Stimulated activated CD4-positive, alpha-beta T cell treated with anti-CD3 and anti-CD28 coated beads, Interleukin-1b, Interleukin-23, amount 100 ng/mL, for 1 hour (primary cell): ENCODE results near the gene INHBE.
"Not testable (repeated sequence)": the region's sequence is repeated elsewhere in the genome, so short reads cannot be mapped to it uniquely, and the experiment has no call there.

Experiments
- DNase-seq, 2 donors: peaks; one replicate each; pipeline ENCODE4 v3.0.0-alpha.2; 2020; ENCODE audit warnings: low read depth in 2 of 2

Gene INHBE

GRCh38 chr12:57476162-57476992 lies 21.3 kb downstream of the INHBE start:
- DNase-seq, result peak in 1 of 2 donors; percentile 51

- DNase-seq, result no peak
Measured at GRCh38 chr12:57476993-57477709, 22.0 kb downstream of the INHBE start.

DNA sequence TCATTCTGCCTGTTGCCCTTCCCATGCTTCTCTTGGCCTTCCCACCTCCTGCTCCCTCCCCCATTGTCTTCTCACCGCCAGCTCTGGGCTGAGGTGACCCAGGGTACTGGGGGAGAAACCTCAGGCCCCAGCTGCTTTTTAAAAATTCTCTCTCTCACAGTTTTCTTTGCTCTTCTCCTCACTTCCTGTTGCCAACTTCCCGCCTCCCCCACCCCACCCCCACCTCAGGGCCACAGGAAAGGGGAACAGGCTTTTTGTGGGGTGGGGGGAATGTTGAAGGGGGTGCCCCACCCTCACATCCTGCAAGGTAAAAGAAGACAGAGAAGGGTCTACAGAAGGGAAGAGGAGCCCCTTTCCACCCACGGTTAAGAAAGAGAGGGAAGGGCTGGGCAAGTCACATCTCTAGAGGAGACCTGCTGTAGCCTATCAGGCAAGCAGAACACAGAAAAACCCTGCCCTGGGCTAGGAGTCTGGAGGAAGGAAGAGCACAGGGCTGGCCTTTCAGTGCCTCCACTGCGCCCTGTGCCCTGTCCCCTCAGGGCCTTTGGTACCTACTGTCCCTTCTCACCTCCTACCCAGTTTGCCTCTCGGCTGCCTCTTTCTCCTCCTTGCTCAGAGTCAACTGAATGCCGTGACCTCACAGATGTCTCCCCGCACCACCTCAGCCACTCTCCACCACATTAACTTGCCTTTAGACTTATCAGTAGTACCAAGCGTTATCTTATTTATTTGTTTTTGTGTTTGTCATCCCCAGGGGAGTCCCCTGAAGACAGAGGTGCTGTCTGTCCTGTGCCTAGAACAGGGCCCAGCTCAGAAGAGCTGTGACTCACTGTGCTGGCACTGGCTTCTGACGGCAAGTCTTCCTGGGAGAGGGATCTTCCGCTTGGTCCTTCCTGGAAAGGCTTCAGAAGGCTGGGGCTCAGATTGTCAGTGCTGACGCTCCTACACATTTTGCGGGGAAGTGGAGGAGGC lies 22.9 kb downstream of the INHBE start:
- no peak for DNase-seq

DNA sequence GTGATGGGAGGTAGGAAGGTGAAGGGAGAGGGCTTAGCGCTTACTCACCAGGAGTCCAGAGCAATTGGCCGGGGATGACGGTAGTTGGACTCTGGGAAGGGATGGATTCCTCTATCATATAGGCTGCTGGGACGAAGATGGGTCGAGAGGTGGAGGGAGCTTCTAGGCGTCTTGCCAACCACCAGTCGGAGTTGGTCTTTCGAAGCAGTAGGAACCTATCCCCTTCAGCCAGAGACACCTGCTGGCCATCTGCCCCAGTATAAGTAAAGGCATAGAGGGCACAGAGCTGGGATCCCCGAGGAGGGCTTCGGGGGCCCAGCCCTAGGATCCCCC lies 23.9 kb downstream of the INHBE start:
- no peak for DNase-seq

- no peak for DNase-seq
Measured at GRCh38 chr12:57479376-57480115, 24.4 kb downstream of the INHBE start, which contains the start of gene ARHGAP9. ARHGAP9 (minus strand) TSS chr12:57479866; CDS start chr12:57479406, 460 bp downstream.

DNA sequence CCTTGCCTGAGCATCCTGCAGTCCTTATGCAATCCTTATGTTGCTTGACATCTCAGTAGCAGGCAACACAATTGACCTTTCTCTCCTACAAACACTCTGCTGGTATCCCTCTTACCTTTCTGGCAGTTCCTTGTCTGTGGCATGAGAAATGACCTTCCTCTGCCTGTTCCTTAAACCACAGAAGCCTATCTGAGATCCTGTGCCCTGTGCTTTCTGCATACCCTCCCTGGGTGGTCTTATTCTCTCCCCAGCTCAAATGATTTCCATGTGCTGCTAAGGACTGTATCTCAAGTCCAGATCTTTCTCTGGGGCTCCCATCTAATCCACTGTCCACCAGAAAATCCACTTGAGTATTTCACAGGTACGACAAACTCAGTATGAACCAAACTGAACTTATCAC lies 26.6 kb downstream of the INHBE start:
- no peak for DNase-seq

DNA sequence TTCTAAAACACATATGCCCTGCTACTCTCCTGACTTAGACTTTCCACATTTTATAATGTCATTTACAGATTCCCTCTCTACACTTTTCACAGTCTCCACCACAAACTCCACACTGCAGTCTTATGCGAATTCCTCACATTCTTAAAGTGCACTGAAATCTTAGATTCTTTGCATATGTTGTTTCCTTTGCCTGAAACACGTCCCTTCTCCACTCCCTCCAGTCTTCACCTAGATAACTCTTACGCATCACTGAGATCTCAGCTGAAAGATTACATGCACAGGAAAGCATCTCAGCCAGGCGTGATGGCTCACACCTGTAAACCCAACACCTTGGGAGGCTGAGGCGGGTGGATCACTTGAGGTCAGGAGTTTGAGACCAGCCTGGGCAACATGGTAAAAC lies 28.4 kb downstream of the INHBE start:
- no peak for DNase-seq

GRCh38 chr12:57485695-57486094 lies 30.6 kb downstream of the INHBE start:
- no peak for DNase-seq

DNA sequence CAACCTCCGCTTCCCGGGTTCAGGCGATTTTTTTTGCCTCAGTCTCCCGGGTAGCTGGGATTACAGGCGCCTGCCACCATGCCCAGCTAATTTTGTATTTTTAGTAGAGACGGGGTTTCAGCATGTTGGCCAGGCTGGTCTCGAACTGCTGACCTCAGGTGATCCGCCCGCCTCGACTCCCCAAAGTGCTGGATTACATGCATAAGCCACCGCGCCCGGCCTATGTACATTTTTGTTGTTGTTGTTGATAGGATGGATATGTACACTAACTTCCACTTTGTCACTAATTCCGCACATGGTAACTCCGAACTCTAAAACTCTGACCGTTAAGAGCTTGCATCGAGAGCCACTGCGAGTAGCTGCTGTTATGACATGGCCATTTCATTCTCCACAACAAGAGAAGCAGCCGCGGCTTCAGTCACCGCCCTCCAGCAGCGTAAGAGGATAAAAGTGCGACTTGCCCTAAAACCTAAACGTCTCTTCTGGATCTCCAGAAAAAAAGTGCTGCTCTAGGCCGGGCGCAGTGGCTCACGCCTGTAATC lies 32.0 kb downstream of the INHBE start:
- no peak for DNase-seq

DNA sequence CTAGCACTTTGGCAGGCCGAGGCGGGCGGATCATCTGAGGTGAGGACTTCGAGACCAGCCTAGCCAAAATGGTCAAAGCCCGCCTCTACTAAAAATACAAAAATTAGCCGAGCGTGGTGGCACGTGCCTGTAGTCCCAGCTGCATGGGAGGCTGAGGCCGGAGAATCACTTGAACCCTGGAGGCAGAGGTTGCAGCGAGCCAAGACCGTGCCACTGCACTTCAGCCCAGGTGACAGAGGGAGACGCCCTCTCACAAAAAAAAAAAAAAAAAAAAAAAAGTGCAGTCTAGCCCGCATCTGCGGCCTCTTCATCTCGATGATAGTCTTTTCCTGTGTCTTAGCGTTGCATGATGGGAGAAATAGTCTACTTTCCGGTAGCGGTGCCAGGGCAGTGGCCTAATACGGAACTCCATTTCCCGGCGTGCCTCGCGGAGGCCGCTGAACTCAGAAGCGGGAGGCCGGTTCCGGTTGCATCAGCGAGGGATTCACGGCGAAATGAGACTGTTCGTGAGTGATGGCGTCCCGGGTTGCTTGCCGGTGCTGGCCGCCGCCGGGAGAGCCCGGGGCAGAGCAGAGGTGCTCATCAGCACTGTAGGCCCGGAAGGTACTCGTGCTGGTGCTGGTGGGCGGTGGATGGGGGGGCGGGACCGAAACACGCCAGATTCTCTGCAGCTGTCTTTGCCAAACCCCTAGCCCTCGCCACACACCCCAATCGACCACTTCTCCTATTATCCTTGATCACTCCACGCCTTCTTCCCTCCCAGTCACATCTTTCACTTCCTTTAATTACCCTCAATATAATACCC lies 32.7 kb downstream of the INHBE start, which contains the start of gene MARS1:
MARS1 (plus strand) TSS at position 472 of the 805 bp plus-strand sequence; CDS start at position 495, 23 bp downstream.
- DNase-seq, result peak; percentile 71 to 79

DNA sequence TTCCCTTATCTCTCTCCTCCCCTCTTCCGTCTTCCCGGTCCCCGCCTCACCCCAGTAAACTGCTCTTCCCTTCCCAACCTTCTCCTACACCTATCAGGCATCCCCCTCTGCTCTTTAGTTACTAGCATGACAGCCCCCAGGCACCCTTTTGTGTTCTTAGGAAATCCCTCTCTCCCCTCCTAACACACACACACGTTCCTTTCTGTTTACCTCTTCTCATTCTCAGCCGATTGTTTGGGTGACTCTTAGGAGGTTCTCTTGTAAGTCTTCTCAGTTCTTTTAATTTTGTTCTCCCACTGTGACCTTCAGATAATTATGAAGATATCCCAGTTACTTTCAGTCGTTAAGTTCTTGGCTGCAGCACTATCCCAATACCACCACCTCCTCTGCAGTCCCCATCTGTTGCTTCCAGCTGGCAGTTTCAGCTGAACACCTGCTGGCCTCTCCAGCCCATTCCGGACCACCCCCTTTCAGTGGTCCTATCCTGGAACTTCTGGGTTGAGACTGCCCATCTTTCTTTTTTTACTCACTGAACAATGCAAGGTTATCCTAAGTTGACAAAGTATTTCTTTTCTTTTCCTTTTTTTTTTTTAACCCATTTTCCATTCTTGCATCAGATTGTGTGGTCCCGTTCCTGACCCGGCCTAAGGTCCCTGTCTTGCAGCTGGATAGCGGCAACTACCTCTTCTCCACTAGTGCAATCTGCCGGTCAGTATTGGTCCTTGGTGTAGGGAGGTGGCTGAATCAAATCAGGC lies 33.5 kb downstream of the INHBE start:
- DNase-seq, result no peak

GRCh38 chr12:57489157-57489641 lies 34.1 kb downstream of the INHBE start:
- DNase-seq, result no peak

- no peak for DNase-seq
Measured at GRCh38 chr12:57490126-57490525, 35.0 kb downstream of the INHBE start.

GRCh38 chr12:57491393-57492280 lies 36.5 kb downstream of the INHBE start:
- DNase-seq, result no peak

DNA sequence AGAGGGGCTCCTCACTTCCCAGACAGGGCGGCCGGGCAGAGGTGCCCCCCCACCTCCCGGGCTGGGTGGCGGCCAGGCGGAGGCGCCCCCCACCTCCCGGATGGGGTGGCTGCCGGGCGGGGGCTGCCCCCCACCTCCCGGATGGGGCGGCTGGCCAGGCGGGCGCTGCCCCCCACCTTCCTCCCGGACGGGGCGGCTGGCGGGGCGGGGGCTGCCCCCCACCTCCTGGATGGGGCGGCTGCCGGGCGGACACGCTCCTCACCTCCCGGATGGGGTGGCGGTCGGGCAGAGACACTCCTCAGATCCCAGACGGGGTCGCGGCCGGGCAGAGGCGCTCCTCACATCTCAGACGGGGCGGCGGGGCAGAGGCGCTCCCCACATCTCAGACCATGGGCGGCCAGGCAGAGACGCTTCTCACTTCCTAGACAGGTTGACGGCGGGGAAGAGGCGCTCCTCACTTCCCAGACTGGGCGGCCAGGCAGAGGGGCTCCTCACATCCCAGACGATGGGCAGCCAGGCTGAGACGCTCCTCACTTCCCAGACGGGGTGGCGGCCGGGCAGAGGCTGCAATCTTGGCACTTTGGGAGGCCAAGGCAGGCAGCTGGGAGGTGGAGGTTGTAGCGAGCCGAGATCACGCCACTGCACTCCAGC lies 40.1 kb downstream of the INHBE start:
- not testable (repeated sequence) for DNase-seq

DNA sequence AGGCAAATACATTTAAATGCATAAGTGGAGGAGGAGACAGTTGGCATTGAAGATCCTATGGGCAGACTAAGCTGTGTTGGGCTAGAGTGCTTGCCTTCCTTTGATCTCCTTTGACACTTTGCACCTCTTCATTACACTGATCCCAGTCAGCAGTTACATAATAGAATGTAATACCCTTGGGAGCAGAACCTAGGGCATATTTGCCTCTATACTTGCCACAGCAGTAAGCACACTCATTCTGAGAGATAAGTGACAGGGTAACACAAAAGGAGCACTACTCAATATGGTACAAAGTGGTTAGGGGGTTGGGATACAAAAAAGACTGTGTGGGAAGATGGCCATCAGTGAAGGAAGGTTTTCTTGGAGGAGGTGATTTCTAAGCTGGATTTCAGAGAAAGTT lies 41.7 kb downstream of the INHBE start:
- DNase-seq, result no peak
